ENCODE measurements around the gene GSDMA. TPM values are rescaled to one million over a fixed set of nuclear protein-coding genes. Genes with fewer than 3 reads are reported as not detected.

GSDMA gene
- total and polyA plus RNA-seq, 10 of the 15 experiments (the other 5 are each of a cell fraction or from before 2014, with no cell fraction given) = 0.04 to 0.11 TPM; not detected in 8

DNA sequence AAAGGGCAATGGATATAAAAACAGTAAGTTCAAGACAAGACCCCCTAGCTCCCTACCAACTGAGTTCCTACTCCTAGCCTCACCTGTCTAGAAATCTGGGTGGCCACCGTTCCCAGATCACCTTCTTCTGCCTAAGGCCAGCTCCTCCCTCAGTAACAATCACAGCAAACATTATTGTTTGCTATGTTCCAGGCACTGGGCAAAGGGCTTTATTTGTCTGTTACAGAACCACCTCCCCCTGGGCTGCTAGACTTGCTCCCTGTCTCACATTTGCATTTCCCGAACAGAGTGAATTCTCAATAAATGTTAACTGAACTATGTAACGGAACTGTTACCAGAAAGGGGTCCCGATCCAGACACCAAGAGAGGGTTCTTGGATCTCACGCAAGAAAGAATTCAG lies 28.5 kb upstream of the GSDMA start:
- POLR2A ChIA-PET = no interaction called here
- DNase-seq (ENCODE audit: low read depth, low spot score) = no peak
- H2AFZ ChIP-seq (ENCODE audit: control insufficient read depth, low read depth, low read length) = no peak overlapping the region
- peaks cover 14% of the 10 kb centered on the region for H3K4me1 ChIP-seq (ENCODE audit: control insufficient read depth, insufficient read depth, low read length)
- H3K27me3 ChIP-seq (replicated peaks in 1 of 2; ENCODE audit: control insufficient read depth in 2 of 2, insufficient read depth in 2 of 2, low read length in 1 of 2) = no peaks in the 10 kb centered on the region
- in situ Hi-C loops (cut with MboI) = no loop called here
- CTCF ChIA-PET = interaction anchor here (1.1 kb wide), 1 partner anchor 234 kb away, joined by 3 read pairs; no protein-coding TSS in a partner anchor
- no peaks in the 10 kb centered on the region for H3K79me2 ChIP-seq (ENCODE audit: control insufficient read depth, insufficient read depth, low read length)
- WGBS (ENCODE audit: insufficient coverage, insufficient replicate concordance, low lambda C conversion rate, missing lambda C conversion rate) = 97% methylated on average over 5 of the region's 5 CpGs
- no peak for FAIRE-seq
- H3K27ac ChIP-seq (ENCODE audit: control insufficient read depth, insufficient read depth) = no peak overlapping the region
- TF ChIP-seq TCF7 (IDR thresholded peaks at IDR 0.05; ENCODE audit: borderline replicate concordance) (no peak), POLR2A (IDR thresholded peaks at IDR 0.05; ENCODE audit: low read depth, low read length) (no peak), BRCA1 (IDR thresholded peaks at IDR 0.05; ENCODE audit: low read depth, low read length) (no peak), TBL1XR1 (IDR thresholded peaks at IDR 0.05; ENCODE audit: low read depth, low read length) (no peak)
- no peaks in the 10 kb centered on the region for H3K36me3 ChIP-seq (ENCODE audit: control insufficient read depth in 2 of 2, insufficient read depth in 2 of 2, low read length in 1 of 2)
- ATAC-seq = no peak
- no TSS peak for BruUV-seq (replicated peaks)
- intact Hi-C loops (cut with micrococcal nuclease; ENCODE audit: unreplicated experiment) = no loop called here
- H3K9me3 ChIP-seq (replicated peaks; ENCODE audit: control insufficient read depth, insufficient read depth, low read length) = no peaks in the 10 kb centered on the region
- no peaks in the 10 kb centered on the region for H4K20me1 ChIP-seq (ENCODE audit: control insufficient read depth, insufficient read depth)
- no peak overlapping the region for H3K4me3 ChIP-seq
- H3K9ac ChIP-seq (ENCODE audit: control insufficient read depth, insufficient read depth, low read length) = no peak overlapping the region
- RAD21 ChIA-PET (ENCODE audit: unreplicated experiment) = interaction anchor here (0.7 kb wide), 1 partner anchor 13 kb away, joined by 3 read pairs; no protein-coding TSS in a partner anchor
- no peak overlapping the region for H3K4me2 ChIP-seq (ENCODE audit: control insufficient read depth, insufficient read depth)
- SMC1A ChIA-PET (ENCODE audit: uncharacterized antibody, unreplicated experiment) = no interaction called here

DNA sequence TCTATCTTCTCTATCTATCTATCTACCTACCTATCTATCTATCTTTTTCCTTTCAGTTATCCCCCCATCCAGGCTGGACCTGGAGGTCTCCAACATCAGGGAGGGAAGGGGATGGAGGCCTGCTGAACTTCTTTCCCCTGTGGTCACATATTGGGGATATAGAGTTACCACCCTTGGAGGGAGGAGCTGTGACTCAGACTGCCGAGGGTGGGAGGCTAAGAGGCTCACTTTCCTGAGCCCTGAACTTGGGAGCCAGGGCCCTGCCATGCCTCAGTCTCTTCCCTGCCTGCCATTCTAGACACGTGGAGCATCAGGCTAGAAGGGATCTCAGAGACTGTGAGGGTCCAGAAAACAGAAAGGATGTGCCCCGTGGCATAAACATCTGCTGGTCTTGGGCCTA lies 26.9 kb upstream of the GSDMA start:
- ChIA-PET RAD21 (ENCODE audit: unreplicated experiment) (interaction anchor here (1.7 kb wide), 1 partner anchor 20 kb away, joined by 4 read pairs; no protein-coding TSS in a partner anchor), POLR2A (interaction anchor here (0.6 kb wide), 1 partner anchor 1187 kb away, joined by 5 read pairs; no protein-coding TSS in a partner anchor), SMC1A (ENCODE audit: uncharacterized antibody, unreplicated experiment) (no interaction called here), CTCF (no interaction called here)
- Histone ChIP-seq H3K27me3 (replicated peaks in 1 of 2; ENCODE audit: control insufficient read depth in 2 of 2, insufficient read depth in 2 of 2, low read length in 1 of 2) (no peaks in the 10 kb centered on the region), H3K9ac (ENCODE audit: control insufficient read depth, insufficient read depth, low read length) (no peak overlapping the region), H4K20me1 (ENCODE audit: control insufficient read depth, insufficient read depth) (no peaks in the 10 kb centered on the region), H3K36me3 (ENCODE audit: control insufficient read depth in 2 of 2, insufficient read depth in 2 of 2, low read length in 1 of 2) (no peaks in the 10 kb centered on the region), H3K4me2 (ENCODE audit: control insufficient read depth, insufficient read depth) (no peak overlapping the region), H3K4me1 (ENCODE audit: control insufficient read depth, insufficient read depth, low read length) (peaks cover 22% of the 10 kb centered on the region), H3K79me2 (ENCODE audit: control insufficient read depth, insufficient read depth, low read length) (no peaks in the 10 kb centered on the region), H3K9me3 (replicated peaks; ENCODE audit: control insufficient read depth, insufficient read depth, low read length) (no peaks in the 10 kb centered on the region), H3K4me3 (no peak overlapping the region), H3K27ac (ENCODE audit: control insufficient read depth, insufficient read depth) (no peak overlapping the region), H2AFZ (ENCODE audit: control insufficient read depth, low read depth, low read length) (no peak overlapping the region; the same call in 1 of the 2 replicates)
- BruUV-seq (replicated peaks) = no TSS peak
- WGBS (ENCODE audit: insufficient coverage, insufficient replicate concordance, low lambda C conversion rate, missing lambda C conversion rate) = 67% methylated on average over 3 of the region's 3 CpGs
- FAIRE-seq (no peak), DNase-seq (ENCODE audit: low read depth, low spot score) (no peak), ATAC-seq (no peak)
- intact Hi-C loops (cut with micrococcal nuclease; ENCODE audit: unreplicated experiment) (no loop called here), in situ Hi-C loops (cut with MboI) (no loop called here)
- TF ChIP-seq EGR1 (IDR thresholded peaks at IDR 0.05; ENCODE audit: borderline replicate concordance in 1 of 2, low read depth in 2 of 2, low read length in 2 of 2) = no peak
- TF ChIP-seq, protein P1, sequence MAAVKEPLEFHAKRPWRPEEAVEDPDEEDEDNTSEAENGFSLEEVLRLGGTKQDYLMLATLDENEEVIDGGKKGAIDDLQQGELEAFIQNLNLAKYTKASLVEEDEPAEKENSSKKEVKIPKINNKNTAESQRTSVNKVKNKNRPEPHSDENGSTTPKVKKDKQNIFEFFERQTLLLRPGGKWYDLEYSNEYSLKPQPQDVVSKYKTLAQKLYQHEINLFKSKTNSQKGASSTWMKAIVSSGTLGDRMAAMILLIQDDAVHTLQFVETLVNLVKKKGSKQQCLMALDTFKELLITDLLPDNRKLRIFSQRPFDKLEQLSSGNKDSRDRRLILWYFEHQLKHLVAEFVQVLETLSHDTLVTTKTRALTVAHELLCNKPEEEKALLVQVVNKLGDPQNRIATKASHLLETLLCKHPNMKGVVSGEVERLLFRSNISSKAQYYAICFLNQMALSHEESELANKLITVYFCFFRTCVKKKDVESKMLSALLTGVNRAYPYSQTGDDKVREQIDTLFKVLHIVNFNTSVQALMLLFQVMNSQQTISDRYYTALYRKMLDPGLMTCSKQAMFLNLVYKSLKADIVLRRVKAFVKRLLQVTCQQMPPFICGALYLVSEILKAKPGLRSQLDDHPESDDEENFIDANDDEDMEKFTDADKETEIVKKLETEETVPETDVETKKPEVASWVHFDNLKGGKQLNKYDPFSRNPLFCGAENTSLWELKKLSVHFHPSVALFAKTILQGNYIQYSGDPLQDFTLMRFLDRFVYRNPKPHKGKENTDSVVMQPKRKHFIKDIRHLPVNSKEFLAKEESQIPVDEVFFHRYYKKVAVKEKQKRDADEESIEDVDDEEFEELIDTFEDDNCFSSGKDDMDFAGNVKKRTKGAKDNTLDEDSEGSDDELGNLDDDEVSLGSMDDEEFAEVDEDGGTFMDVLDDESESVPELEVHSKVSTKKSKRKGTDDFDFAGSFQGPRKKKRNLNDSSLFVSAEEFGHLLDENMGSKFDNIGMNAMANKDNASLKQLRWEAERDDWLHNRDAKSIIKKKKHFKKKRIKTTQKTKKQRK (IDR thresholded peaks at IDR 0.05; ENCODE audit: low read depth, low read length) = no peak
- TF ChIP-seq, protein P2, sequence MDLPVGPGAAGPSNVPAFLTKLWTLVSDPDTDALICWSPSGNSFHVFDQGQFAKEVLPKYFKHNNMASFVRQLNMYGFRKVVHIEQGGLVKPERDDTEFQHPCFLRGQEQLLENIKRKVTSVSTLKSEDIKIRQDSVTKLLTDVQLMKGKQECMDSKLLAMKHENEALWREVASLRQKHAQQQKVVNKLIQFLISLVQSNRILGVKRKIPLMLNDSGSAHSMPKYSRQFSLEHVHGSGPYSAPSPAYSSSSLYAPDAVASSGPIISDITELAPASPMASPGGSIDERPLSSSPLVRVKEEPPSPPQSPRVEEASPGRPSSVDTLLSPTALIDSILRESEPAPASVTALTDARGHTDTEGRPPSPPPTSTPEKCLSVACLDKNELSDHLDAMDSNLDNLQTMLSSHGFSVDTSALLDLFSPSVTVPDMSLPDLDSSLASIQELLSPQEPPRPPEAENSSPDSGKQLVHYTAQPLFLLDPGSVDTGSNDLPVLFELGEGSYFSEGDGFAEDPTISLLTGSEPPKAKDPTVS (IDR thresholded peaks at IDR 0.05; ENCODE audit: low read depth, low read length) = no peak
- TF ChIP-seq, protein P3, sequence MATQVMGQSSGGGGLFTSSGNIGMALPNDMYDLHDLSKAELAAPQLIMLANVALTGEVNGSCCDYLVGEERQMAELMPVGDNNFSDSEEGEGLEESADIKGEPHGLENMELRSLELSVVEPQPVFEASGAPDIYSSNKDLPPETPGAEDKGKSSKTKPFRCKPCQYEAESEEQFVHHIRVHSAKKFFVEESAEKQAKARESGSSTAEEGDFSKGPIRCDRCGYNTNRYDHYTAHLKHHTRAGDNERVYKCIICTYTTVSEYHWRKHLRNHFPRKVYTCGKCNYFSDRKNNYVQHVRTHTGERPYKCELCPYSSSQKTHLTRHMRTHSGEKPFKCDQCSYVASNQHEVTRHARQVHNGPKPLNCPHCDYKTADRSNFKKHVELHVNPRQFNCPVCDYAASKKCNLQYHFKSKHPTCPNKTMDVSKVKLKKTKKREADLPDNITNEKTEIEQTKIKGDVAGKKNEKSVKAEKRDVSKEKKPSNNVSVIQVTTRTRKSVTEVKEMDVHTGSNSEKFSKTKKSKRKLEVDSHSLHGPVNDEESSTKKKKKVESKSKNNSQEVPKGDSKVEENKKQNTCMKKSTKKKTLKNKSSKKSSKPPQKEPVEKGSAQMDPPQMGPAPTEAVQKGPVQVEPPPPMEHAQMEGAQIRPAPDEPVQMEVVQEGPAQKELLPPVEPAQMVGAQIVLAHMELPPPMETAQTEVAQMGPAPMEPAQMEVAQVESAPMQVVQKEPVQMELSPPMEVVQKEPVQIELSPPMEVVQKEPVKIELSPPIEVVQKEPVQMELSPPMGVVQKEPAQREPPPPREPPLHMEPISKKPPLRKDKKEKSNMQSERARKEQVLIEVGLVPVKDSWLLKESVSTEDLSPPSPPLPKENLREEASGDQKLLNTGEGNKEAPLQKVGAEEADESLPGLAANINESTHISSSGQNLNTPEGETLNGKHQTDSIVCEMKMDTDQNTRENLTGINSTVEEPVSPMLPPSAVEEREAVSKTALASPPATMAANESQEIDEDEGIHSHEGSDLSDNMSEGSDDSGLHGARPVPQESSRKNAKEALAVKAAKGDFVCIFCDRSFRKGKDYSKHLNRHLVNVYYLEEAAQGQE (IDR thresholded peaks at IDR 0.05; ENCODE audit: low read depth, low read length) = no peak
- TF ChIP-seq STAT3 (IDR thresholded peaks at IDR 0.05; ENCODE audit: low read depth, low read length) = no peak

Data from GM12878 (cell line).